ENCODE measurements around the gene TAGLN.
"Not testable (repeated sequence)": the region's sequence is repeated elsewhere in the genome, so short reads cannot be mapped to it uniquely, and the experiment has no call there.

- TF ChIP-seq CTCF, POLR2A (IDR thresholded peaks at IDR 0.05): not testable (repeated sequence)
Observed at GRCh38 chr11:117183178-117183577, 16.0 kb upstream of the TAGLN start.

Measured in testis (tissue), 2 donors.